HepG2 (cell line): Measurements from ENCODE around the gene PRKCE. TPM values are rescaled to one million over a fixed set of nuclear protein-coding genes. Genes with fewer than 3 reads are reported as not detected.

ENCODE experiments used
- ATAC-seq: fragments of 200-7000 bp; cut with Tn5 transposase; 3 replicates; pipeline ENCODE4 v1.9.1; 2020; ENCODE audit warnings: mild to moderate bottlenecking, moderate library complexity
- BruUV-seq: library from RNA; stranded (reverse); fragments of 400-500 nt; replicated peaks from 2 replicates; lab custom pipeline; 2021; lab: Mats Ljungman, UMichigan
- CTCF ChIA-PET: fragments of 300-600 bp; formaldehyde crosslinking; extraction: SDS; loops from one replicate; lab custom pipeline; 2021; ENCODE audit warnings: low total read pairs, inconsistent platforms, low intra/inter-chr PET ratio; lab: Yijun Ruan, JAX
- POLR2A ChIA-PET: fragments of 350-600 bp; sonication (Branson Sonifier 250); formaldehyde crosslinking; loops from one replicate; lab custom pipeline; 2020; ENCODE audit warnings: antibody characterized with exemption, inconsistent platforms; lab: Yijun Ruan, JAX
- DNase-seq: peaks from one replicate; pipeline ENCODE4 v3.0.0-alpha.2; 2015; ENCODE audit warnings: low spot score
- FAIRE-seq: peaks from 3 replicates; lab custom pipeline; 2011; peaks lifted over from hg19 to GRCh38; lab: Jason Lieb, UNC
- H2AFZ ChIP-seq: one replicate; pipeline ENCODE4 v1.6.1; 2011; ENCODE audit warnings: low read length, inconsistent platforms
- H3K27ac ChIP-seq: fragments of 300-600 bp; 3 replicates; pipeline ENCODE4 v1.8.0; 2011; ENCODE audit warnings: mixed run types, mild to moderate bottlenecking, mixed read lengths, low read length, inconsistent platforms; ENCODE audit not compliant: insufficient read depth; ENCODE audit errors: extremely low read length
- H3K27me3 ChIP-seq, 2 experiments: fragments of 200-600 bp in 1 of 2; 2 replicates in 1 of 2; 3 replicates in 1 of 2; pipeline versions ENCODE4 v1.6.0 to v1.8.0; 2011; ENCODE audit warnings: low read length in 2 of 2, mild to moderate bottlenecking in 2 of 2, moderate library complexity in 2 of 2, inconsistent platforms in 1 of 2; ENCODE audit not compliant: insufficient read depth in 2 of 2, control insufficient read depth in 1 of 2
- H3K36me3 ChIP-seq, 2 experiments: fragments of 200-600 bp in 1 of 2; replicated peaks in 1 of 2; 2 replicates in 1 of 2; 3 replicates in 1 of 2; pipeline versions ENCODE4 v1.5.1 to v1.8.0; 2011; ENCODE audit warnings: low read length in 2 of 2, inconsistent platforms in 1 of 2; ENCODE audit not compliant: insufficient read depth in 2 of 2, control insufficient read depth in 1 of 2
- H3K4me1 ChIP-seq: 2 replicates; pipeline ENCODE4 v1.5.1; 2012; ENCODE audit warnings: low read length, inconsistent platforms; ENCODE audit not compliant: insufficient read depth
- H3K4me2 ChIP-seq: 2 replicates; pipeline ENCODE4 v1.6.0; 2011; ENCODE audit warnings: low read depth, low read length, inconsistent platforms
- H3K4me3 ChIP-seq, 3 experiments: fragments of 200-600 bp in 1 of 3; sonication (generic), shearing (Covaris generic) in 1 of 3; replicated peaks in 1 of 3; 2 replicates each; pipeline ENCODE4 v1.5.1; 2011 to 2016; ENCODE audit warnings: low read length in 3 of 3, inconsistent platforms in 2 of 3, low read depth in 2 of 3, mild to moderate bottlenecking in 2 of 3, control low read depth in 1 of 3, mixed read lengths in 1 of 3; ENCODE audit not compliant: insufficient read depth in 1 of 3
- H3K79me2 ChIP-seq: one replicate; pipeline ENCODE4 v1.6.1; 2011; ENCODE audit warnings: low read length, inconsistent platforms; ENCODE audit not compliant: insufficient read depth
- H3K9ac ChIP-seq: 2 replicates; pipeline ENCODE4 v1.6.0; 2011; ENCODE audit warnings: mild to moderate bottlenecking, low read depth, low read length, inconsistent platforms; ENCODE audit not compliant: insufficient read depth
- H3K9me3 ChIP-seq: 2 replicates; pipeline ENCODE4 v1.5.1; 2012; ENCODE audit warnings: mild to moderate bottlenecking, low read length
- H4K20me1 ChIP-seq: 2 replicates; pipeline ENCODE4 v1.6.0; 2011; ENCODE audit warnings: inconsistent platforms, mild to moderate bottlenecking, low read length, moderate library complexity; ENCODE audit not compliant: insufficient read depth
- ADNP ChIP-seq: sonication (generic); formaldehyde crosslinking; IDR thresholded peaks from 2 replicates; pipeline ENCODE4 v1.4.0; 2020; ENCODE audit warnings: missing genetic modification reagents
- AKAP8 ChIP-seq: sonication (generic); formaldehyde crosslinking; IDR thresholded peaks from 2 replicates; pipeline ENCODE4 v1.5.1; 2020; ENCODE audit warnings: mild to moderate bottlenecking, missing genetic modification reagents
- CCDC6 ChIP-seq: sonication (generic); formaldehyde crosslinking; IDR thresholded peaks from 2 replicates; pipeline ENCODE4 v1.8.1; 2022; ENCODE audit warnings: mild to moderate bottlenecking, missing genetic modification reagents, moderate library complexity
- FIP1L1 ChIP-seq: fragments of 200-400 bp; formaldehyde crosslinking; IDR thresholded peaks from 2 replicates; pipeline ENCODE4 v1.6.1; 2018; ENCODE audit warnings: low read depth, mild to moderate bottlenecking, low read length, moderate library complexity, borderline replicate concordance; ENCODE audit not compliant: insufficient read depth
- FOXA1 ChIP-seq, 2 experiments: fragments of 450-650 bp in 1 of 2; sonication (generic) in 1 of 2; formaldehyde crosslinking in 1 of 2; IDR thresholded peaks; 2 replicates each; pipeline versions ENCODE4 v1.4.0 to v1.6.1; 2016 to 2020; ENCODE audit warnings: missing genetic modification reagents in 1 of 2
- FOXC1 ChIP-seq: sonication (generic); formaldehyde crosslinking; IDR thresholded peaks from 2 replicates; pipeline ENCODE4 v1.8.0; 2022; ENCODE audit warnings: mild to moderate bottlenecking, missing genetic modification reagents, borderline replicate concordance
- HMGA1 ChIP-seq: sonication (generic); formaldehyde crosslinking; conservative IDR thresholded peaks from 2 replicates; pipeline ENCODE4 v1.4.0; 2020; ENCODE audit warnings: missing genetic modification reagents
- KAT7 ChIP-seq: IDR thresholded peaks from 2 replicates; pipeline ENCODE4 v1.6.1; 2018; ENCODE audit warnings: borderline replicate concordance, missing compliant biosample characterization
- MED1 ChIP-seq: sonication (generic); formaldehyde crosslinking; IDR thresholded peaks from 2 replicates; pipeline ENCODE4 v1.4.0; 2020; ENCODE audit warnings: missing genetic modification reagents
- MTF1 ChIP-seq: sonication (generic); formaldehyde crosslinking; IDR thresholded peaks from 2 replicates; pipeline ENCODE4 v1.5.0; 2020; ENCODE audit warnings: missing genetic modification reagents
- PCBP2 ChIP-seq: fragments of 200-400 bp; formaldehyde crosslinking; optimal IDR thresholded peaks from 2 replicates; pipeline ENCODE3; 2018; ENCODE audit warnings: low read length, low read depth; ENCODE audit not compliant: poor library complexity, severe bottlenecking
- RFXANK ChIP-seq: IDR thresholded peaks from 2 replicates; pipeline ENCODE4 v1.6.1; 2016
- SMYD3 ChIP-seq: sonication (generic); formaldehyde crosslinking; IDR thresholded peaks from 2 replicates; pipeline ENCODE4 v1.8.1; 2023; ENCODE audit warnings: mild to moderate bottlenecking, missing genetic modification reagents
- TBP ChIP-seq: sonication (generic); formaldehyde crosslinking; IDR thresholded peaks from 2 replicates; pipeline ENCODE4 v1.5.0; 2020; ENCODE audit warnings: missing genetic modification reagents
- ZNF292 ChIP-seq: sonication (generic); formaldehyde crosslinking; IDR thresholded peaks from 2 replicates; pipeline ENCODE4 v1.8.1; 2022; ENCODE audit warnings: mild to moderate bottlenecking, low read depth, missing genetic modification reagents, borderline replicate concordance
- ZNF33A ChIP-seq: sonication (generic); formaldehyde crosslinking; IDR thresholded peaks from 2 replicates; pipeline ENCODE4 v1.5.1; 2020; ENCODE audit warnings: missing genetic modification reagents, mild to moderate bottlenecking, moderate library complexity, borderline replicate concordance
- WGBS: methylation state at CpG from one replicate; pipeline ENCODE4 v1.1.6; 2017; ENCODE audit warnings: low lambda C conversion rate; 5-methylcytosine and 5-hydroxymethylcytosine counted together
- in situ Hi-C: cut with HindIII; loops from 2 replicates; pipeline ENCODE4 v1.10.0; 2017; ENCODE audit warnings: low pct_unique_long_range_greater_than_20kb; ENCODE audit not compliant: extremely low pct_ligation_motif_present
- intact Hi-C: fragments of 100-400 bp; cut with micrococcal nuclease; formaldehyde crosslinking; loops from one replicate; pipeline ENCODE4 v1.10.0; 2022; ENCODE audit not compliant: unreplicated experiment
- polyA plus RNA-seq, 8 experiments: library from polyadenylated mRNA; depleted of rRNA in 3 of 8; stranded (reverse) in 7 of 8; unstranded in 1 of 8; fragments of >200 nt; fragmentation: Illumina TruSeq in 4 of 8; extraction: Trizol in 4 of 8; gene quantifications; 2 replicates each; pipeline versions ENCODE4 v1.2.1 to v1.2.3, GENCODE V29; 2011 to 2016; ENCODE audit warnings: low read depth in 4 of 8, missing spikeins in 1 of 8, mixed read lengths in 1 of 8; ENCODE audit not compliant: insufficient read depth in 1 of 8
- total RNA-seq, 5 experiments: library from RNA; depleted of rRNA; stranded (reverse); fragments of >200 nt; fragmentation: Illumina TruSeq; extraction: Trizol; gene quantifications; 2 replicates each; pipeline ENCODE4 v1.2.3, GENCODE V29; 2016; ENCODE audit warnings: low read depth in 1 of 5
- TF ChIP-seq, protein P1 (sequence below): fragments of 450-650 bp; IDR thresholded peaks from 2 replicates; pipeline ENCODE4 v1.6.1; 2017; ENCODE audit warnings: mild to moderate bottlenecking
- TF ChIP-seq, protein P2 (sequence below): sonication (generic); formaldehyde crosslinking; IDR thresholded peaks from 2 replicates; pipeline ENCODE4 v1.8.1; 2023; ENCODE audit warnings: mild to moderate bottlenecking, missing genetic modification reagents

Gene PRKCE
- total and polyA plus RNA-seq, 2 of the 13 experiments (the other 11 are each of a cell fraction or from before 2014, with no cell fraction given) = 1.0 to 3.9 TPM

DNA sequence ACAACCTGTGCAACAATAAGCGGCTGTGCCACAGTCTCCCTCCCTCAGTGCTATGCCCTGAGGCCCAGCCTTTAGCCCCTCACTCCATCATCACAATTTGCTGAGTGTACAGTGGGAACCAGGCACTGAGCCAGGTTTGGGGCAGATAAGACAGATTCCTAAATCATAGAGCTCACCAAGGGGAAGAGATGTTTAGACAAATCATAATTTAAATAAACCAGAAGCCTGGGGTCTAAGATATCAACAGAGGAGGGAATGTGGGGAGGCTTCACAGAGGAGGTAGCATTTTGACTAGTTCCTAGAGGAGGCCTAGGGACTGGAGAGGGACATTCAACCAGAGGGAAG is 506.5 kb downstream of the PRKCE start:
- no peaks in the 10 kb centered on the region for H3K79me2 ChIP-seq
- no peaks in the 10 kb centered on the region for H3K9me3 ChIP-seq
- TF ChIP-seq ADNP (CRISPR knock-in tag) = no peak
- no peak for TF ChIP-seq TBP (CRISPR knock-in tag)
- no peak for TF ChIP-seq MED1
- TF ChIP-seq FOXA1 (IDR thresholded peaks at IDR 0.05) = no peak
- no peak for TF ChIP-seq FOXA1 (CRISPR knock-in tag; IDR thresholded peaks at IDR 0.05)
- no peak for TF ChIP-seq HMGA1 (CRISPR knock-in tag)
- no peak for TF ChIP-seq MTF1 (CRISPR knock-in tag)
- no peak for TF ChIP-seq KAT7 (CRISPR knock-in tag)
- TF ChIP-seq ZNF33A (CRISPR knock-in tag) = no peak
- TF ChIP-seq SMYD3 (CRISPR knock-in tag) = no peak
- no peak for TF ChIP-seq ZNF292 (CRISPR knock-in tag)
- TF ChIP-seq, protein P1, sequence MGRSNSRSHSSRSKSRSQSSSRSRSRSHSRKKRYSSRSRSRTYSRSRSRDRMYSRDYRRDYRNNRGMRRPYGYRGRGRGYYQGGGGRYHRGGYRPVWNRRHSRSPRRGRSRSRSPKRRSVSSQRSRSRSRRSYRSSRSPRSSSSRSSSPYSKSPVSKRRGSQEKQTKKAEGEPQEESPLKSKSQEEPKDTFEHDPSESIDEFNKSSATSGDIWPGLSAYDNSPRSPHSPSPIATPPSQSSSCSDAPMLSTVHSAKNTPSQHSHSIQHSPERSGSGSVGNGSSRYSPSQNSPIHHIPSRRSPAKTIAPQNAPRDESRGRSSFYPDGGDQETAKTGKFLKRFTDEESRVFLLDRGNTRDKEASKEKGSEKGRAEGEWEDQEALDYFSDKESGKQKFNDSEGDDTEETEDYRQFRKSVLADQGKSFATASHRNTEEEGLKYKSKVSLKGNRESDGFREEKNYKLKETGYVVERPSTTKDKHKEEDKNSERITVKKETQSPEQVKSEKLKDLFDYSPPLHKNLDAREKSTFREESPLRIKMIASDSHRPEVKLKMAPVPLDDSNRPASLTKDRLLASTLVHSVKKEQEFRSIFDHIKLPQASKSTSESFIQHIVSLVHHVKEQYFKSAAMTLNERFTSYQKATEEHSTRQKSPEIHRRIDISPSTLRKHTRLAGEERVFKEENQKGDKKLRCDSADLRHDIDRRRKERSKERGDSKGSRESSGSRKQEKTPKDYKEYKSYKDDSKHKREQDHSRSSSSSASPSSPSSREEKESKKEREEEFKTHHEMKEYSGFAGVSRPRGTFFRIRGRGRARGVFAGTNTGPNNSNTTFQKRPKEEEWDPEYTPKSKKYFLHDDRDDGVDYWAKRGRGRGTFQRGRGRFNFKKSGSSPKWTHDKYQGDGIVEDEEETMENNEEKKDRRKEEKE = no peak
- TF ChIP-seq PCBP2 = no peak
- no peak for TF ChIP-seq FIP1L1
- TF ChIP-seq AKAP8 (CRISPR knock-in tag) = no peak
- TF ChIP-seq CCDC6 = no peak
- TF ChIP-seq FOXC1 = no peak
- no peak for TF ChIP-seq RFXANK
- TF ChIP-seq, protein P2, sequence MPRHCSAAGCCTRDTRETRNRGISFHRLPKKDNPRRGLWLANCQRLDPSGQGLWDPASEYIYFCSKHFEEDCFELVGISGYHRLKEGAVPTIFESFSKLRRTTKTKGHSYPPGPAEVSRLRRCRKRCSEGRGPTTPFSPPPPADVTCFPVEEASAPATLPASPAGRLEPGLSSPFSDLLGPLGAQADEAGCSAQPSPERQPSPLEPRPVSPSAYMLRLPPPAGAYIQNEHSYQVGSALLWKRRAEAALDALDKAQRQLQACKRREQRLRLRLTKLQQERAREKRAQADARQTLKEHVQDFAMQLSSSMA (CRISPR knock-in tag) = no peak
- POLR2A ChIA-PET = no interaction called here
- intact Hi-C loops = no loop called here
- no TSS peak for BruUV-seq
- CTCF ChIA-PET = no interaction called here
- no peak overlapping the region for H2AFZ ChIP-seq
- DNase-seq (no peak), FAIRE-seq (no peak), ATAC-seq (no peak)
- no peaks in the 10 kb centered on the region; a peak in 1 of 5 replicates for H3K27me3 ChIP-seq
- in situ Hi-C loops = no loop called here
- no peak overlapping the region for H3K27ac ChIP-seq
- H4K20me1 ChIP-seq = no peaks in the 10 kb centered on the region
- H3K9ac ChIP-seq = no peak overlapping the region
- no peaks in the 10 kb centered on the region for H3K36me3 ChIP-seq
- H3K4me2 ChIP-seq = no peak overlapping the region
- no peaks in the 10 kb centered on the region for H3K4me1 ChIP-seq
- 100% methylated on average over 1 of the region's 1 CpG for WGBS
- H3K4me3 ChIP-seq = no peak overlapping the region
